Keratinocyte (primary cell): ENCODE measurements around the gene DMD. TPM values are rescaled to one million over a fixed set of nuclear protein-coding genes. Genes with fewer than 3 reads are reported as not detected.

ENCODE experiments used
- DNase-seq: peaks from one replicate; pipeline ENCODE4 v3.0.0-alpha.2; 2011; ENCODE audit warnings: low read depth, missing footprints, low spot score
- FAIRE-seq: peaks from 2 replicates; lab custom pipeline; 2011; peaks lifted over from hg19 to GRCh38; lab: Jason Lieb, UNC
- H2AFZ ChIP-seq: 2 replicates; pipeline ENCODE4 v1.6.0; 2012; ENCODE audit warnings: low read length, control low read depth, inconsistent platforms; ENCODE audit not compliant: control insufficient read depth
- H3K27ac ChIP-seq: 2 replicates; pipeline ENCODE4 v1.5.1; 2011; ENCODE audit warnings: low read length; ENCODE audit not compliant: control insufficient read depth, insufficient read depth
- H3K27me3 ChIP-seq: 3 replicates; pipeline ENCODE4 v1.6.0; 2011; ENCODE audit warnings: low read length; ENCODE audit not compliant: control insufficient read depth, insufficient read depth; ENCODE audit errors: extremely low read depth
- H3K36me3 ChIP-seq, 2 experiments: 2 replicates in 1 of 2; 3 replicates in 1 of 2; pipeline ENCODE4 v1.5.1; 2011; ENCODE audit warnings: low read length in 2 of 2, mild to moderate bottlenecking in 1 of 2; ENCODE audit not compliant: control insufficient read depth in 2 of 2, insufficient read depth in 2 of 2; ENCODE audit errors: extremely low read depth in 1 of 2
- H3K4me1 ChIP-seq: 3 replicates; pipeline ENCODE4 v1.5.1; 2011; ENCODE audit warnings: low read length; ENCODE audit not compliant: control insufficient read depth, insufficient read depth; ENCODE audit errors: extremely low read depth
- H3K4me2 ChIP-seq: 3 replicates; pipeline ENCODE4 v1.6.0; 2011; ENCODE audit warnings: low read depth, low read length; ENCODE audit not compliant: control insufficient read depth, insufficient read depth; ENCODE audit errors: extremely low read depth
- H3K4me3 ChIP-seq, 3 experiments: fragments of 200-600 bp in 1 of 3; sonication (generic) in 1 of 3; 2 replicates in 2 of 3; 3 replicates in 1 of 3; pipeline ENCODE4 v1.5.1; 2011 to 2016; ENCODE audit warnings: low read length in 3 of 3, mild to moderate bottlenecking in 3 of 3, control low read depth in 2 of 3, inconsistent platforms in 1 of 3, low read depth in 1 of 3, mixed read lengths in 1 of 3, mixed run types in 1 of 3, moderate library complexity in 1 of 3; ENCODE audit not compliant: control insufficient read depth in 2 of 3, insufficient read depth in 2 of 3; ENCODE audit errors: extremely low read depth in 1 of 3
- H3K79me2 ChIP-seq: 2 replicates; pipeline ENCODE4 v1.6.0; 2012; ENCODE audit warnings: low read length; ENCODE audit not compliant: control insufficient read depth, insufficient read depth
- H3K9ac ChIP-seq: 3 replicates; pipeline ENCODE4 v1.6.0; 2011; ENCODE audit warnings: low read length; ENCODE audit not compliant: control insufficient read depth, insufficient read depth; ENCODE audit errors: extremely low read depth
- H3K9me1 ChIP-seq: 3 replicates; pipeline ENCODE4 v1.6.0; 2011; ENCODE audit warnings: low read length; ENCODE audit not compliant: control insufficient read depth, insufficient read depth; ENCODE audit errors: extremely low read depth
- H3K9me3 ChIP-seq: 2 replicates; pipeline ENCODE4 v1.5.1; 2012; ENCODE audit warnings: low read depth, low read length; ENCODE audit not compliant: control insufficient read depth
- H4K20me1 ChIP-seq: 3 replicates; pipeline ENCODE4 v1.6.0; 2011; ENCODE audit warnings: low read length; ENCODE audit not compliant: control insufficient read depth, insufficient read depth; ENCODE audit errors: extremely low read depth
- EZH2 ChIP-seq: IDR thresholded peaks from one replicate; pipeline ENCODE4 v1.6.1; 2012; ENCODE audit warnings: inconsistent platforms, mild to moderate bottlenecking, low read length, moderate library complexity
- dilution Hi-C: fragments of 300-500 bp; cut with MboI; formaldehyde crosslinking; loops from one replicate; pipeline ENCODE4 v1.7.0; 2020; ENCODE audit warnings: low sequenced_read_pairs; ENCODE audit not compliant: extremely low pct_ligation_motif_present
- polyA plus RNA-seq, 5 experiments: library from polyadenylated mRNA; depleted of rRNA in 3 of 5; stranded (reverse) in 3 of 5; stranded (forward) in 1 of 5; unstranded in 1 of 5; fragments of >200 nt; gene quantifications; 1 replicate in 1 of 5; 2 replicates in 3 of 5; 3 replicates in 1 of 5; pipeline versions ENCODE4 v1.2.1 to v1.2.3, GENCODE V29; 2011 to 2012; ENCODE audit warnings: missing spikeins in 2 of 5, low read depth in 1 of 5, low replicate concordance in 1 of 5
- TF ChIP-seq, protein P1 (sequence below), 3 experiments: IDR thresholded peaks in 1 of 3; conservative IDR thresholded peaks in 1 of 3; optimal IDR thresholded peaks in 1 of 3; 2 replicates in 2 of 3; 3 replicates in 1 of 3; pipeline versions ENCODE3 to v1.5.1; 2011; ENCODE audit warnings: low read length in 3 of 3, mild to moderate bottlenecking in 3 of 3, moderate library complexity in 2 of 3, control low read depth in 1 of 3, inconsistent platforms in 1 of 3; ENCODE audit not compliant: insufficient read depth in 2 of 3; ENCODE audit errors: extremely low read depth in 1 of 3

The DMD gene
- polyA plus RNA-seq, 1 donor (not counting 4 experiments of a cell fraction or from before 2014, with no cell fraction given), result 8.9 TPM

DNA sequence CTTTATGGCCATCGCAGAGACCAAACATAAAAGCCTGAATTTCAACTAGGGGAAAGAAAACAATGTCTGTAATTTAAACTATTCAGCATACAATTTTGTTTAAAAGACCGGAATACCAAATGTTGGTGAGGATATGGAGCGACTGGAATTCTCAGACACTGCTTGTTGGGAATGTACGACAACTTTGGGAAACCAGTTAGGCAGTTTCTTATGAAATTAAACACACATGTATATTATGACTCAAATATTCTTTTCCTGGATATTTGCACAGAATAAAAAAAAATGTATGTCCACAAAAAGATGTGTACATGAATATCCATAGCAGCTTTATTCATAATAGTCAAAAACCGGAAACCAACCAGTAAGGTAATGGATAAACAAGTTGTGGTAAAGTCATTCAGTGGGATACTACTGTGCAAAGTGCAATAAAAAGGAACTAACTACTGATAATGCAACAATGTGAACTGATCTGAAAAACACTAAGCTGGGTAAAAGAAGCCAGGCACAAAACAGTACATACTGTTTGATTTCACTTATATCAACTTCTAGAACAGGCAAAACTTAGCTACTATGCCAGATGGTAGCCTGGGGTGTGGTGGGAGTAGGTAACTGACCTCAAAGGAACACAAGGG is 1986.9 kb downstream of the DMD start:
- no peak for DNase-seq
- no peak overlapping the region for H3K4me3 ChIP-seq
- FAIRE-seq, result no peak

DNA sequence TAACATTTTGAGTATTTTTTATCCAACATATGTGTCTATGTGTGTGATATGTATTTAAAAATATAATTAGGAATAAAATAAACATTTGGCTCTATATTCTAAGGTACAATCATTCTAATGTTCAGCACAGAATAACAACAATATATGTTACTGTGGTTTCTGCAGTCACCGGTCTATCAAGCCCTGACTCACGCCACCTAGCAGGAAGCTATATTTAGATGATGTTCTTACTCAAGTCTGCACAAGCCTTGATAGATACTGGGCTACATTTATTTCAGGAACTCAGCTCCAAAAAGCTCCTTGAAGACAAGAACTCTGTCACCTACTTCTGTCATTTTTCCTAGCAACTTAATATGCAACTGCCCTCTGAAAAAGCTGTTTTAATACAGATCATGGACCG is 1987.5 kb downstream of the DMD start:
- no peak for TF ChIP-seq EZH2
- TF ChIP-seq, protein P1, sequence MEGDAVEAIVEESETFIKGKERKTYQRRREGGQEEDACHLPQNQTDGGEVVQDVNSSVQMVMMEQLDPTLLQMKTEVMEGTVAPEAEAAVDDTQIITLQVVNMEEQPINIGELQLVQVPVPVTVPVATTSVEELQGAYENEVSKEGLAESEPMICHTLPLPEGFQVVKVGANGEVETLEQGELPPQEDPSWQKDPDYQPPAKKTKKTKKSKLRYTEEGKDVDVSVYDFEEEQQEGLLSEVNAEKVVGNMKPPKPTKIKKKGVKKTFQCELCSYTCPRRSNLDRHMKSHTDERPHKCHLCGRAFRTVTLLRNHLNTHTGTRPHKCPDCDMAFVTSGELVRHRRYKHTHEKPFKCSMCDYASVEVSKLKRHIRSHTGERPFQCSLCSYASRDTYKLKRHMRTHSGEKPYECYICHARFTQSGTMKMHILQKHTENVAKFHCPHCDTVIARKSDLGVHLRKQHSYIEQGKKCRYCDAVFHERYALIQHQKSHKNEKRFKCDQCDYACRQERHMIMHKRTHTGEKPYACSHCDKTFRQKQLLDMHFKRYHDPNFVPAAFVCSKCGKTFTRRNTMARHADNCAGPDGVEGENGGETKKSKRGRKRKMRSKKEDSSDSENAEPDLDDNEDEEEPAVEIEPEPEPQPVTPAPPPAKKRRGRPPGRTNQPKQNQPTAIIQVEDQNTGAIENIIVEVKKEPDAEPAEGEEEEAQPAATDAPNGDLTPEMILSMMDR (optimal IDR thresholded peaks at IDR 0.05 in 1 of 3, IDR thresholded peaks at IDR 0.05 in 1 of 3, conservative IDR thresholded peaks at IDR 0.05 in 1 of 3; ENCODE audit: extremely low read depth in 1 of 3, insufficient read depth in 2 of 3, low read length in 3 of 3), result no peak
- H2AFZ ChIP-seq, result no peak overlapping the region
- no peaks in the 10 kb centered on the region for H3K79me2 ChIP-seq
- peak overlapping the region; percentile 74 for H3K27ac ChIP-seq
- H3K4me3 ChIP-seq, result no peak overlapping the region
- H3K27me3 ChIP-seq, result no peaks in the 10 kb centered on the region
- H3K9me1 ChIP-seq, result no peaks in the 10 kb centered on the region
- no peaks in the 10 kb centered on the region for H3K9me3 ChIP-seq
- peak; percentile 88 for FAIRE-seq
- peaks cover 23% of the 10 kb centered on the region for H3K4me1 ChIP-seq
- dilution Hi-C loops, result no loop called here
- H3K36me3 ChIP-seq, result no peaks in the 10 kb centered on the region
- no peaks in the 10 kb centered on the region for H4K20me1 ChIP-seq
- H3K9ac ChIP-seq, result no peak overlapping the region
- peak overlapping the region; percentile 61 for H3K4me2 ChIP-seq
- DNase-seq, result peak; percentile 30

More for the DNA sequence above, 1986.9 kb downstream of the DMD start:
- Histone ChIP-seq H3K4me2 (peak overlapping the region; percentile 61), H3K9me3 (no peaks in the 10 kb centered on the region), H3K4me1 (peaks cover 23% of the 10 kb centered on the region), H3K9me1 (no peaks in the 10 kb centered on the region), H4K20me1 (no peaks in the 10 kb centered on the region), H3K27ac (peak overlapping the region; percentile 74), H3K27me3 (no peaks in the 10 kb centered on the region), H3K36me3 (no peaks in the 10 kb centered on the region), H3K9ac (no peak overlapping the region), H3K79me2 (no peaks in the 10 kb centered on the region), H2AFZ (no peak overlapping the region)
- no peak for TF ChIP-seq EZH2
- TF ChIP-seq, protein P1 (optimal IDR thresholded peaks at IDR 0.05 in 1 of 3, IDR thresholded peaks at IDR 0.05 in 1 of 3, conservative IDR thresholded peaks at IDR 0.05 in 1 of 3; ENCODE audit: extremely low read depth in 1 of 3, insufficient read depth in 2 of 3, low read length in 3 of 3), result no peak
- dilution Hi-C loops, result no loop called here
